Heart left ventricle (tissue), 16 donors: ENCODE results near the gene CENPVL1. TPM values are rescaled to one million over a fixed set of nuclear protein-coding genes. Genes with fewer than 3 reads are reported as not detected.

ENCODE experiments used
- ATAC-seq, 4 donors: fragments of 200-7000 bp; cut with Tn5 transposase; one replicate each; pipeline ENCODE4 v1.9.1; 2020 to 2022; ENCODE audit warnings: moderate library complexity in 4 of 4, mild to moderate bottlenecking in 3 of 4, moderate number of reproducible peaks in 1 of 4
- DNase-seq, 5 donors: peaks; one replicate each; pipeline ENCODE4 v3.0.0-alpha.2; 2020
- H3K27ac ChIP-seq, 12 donors: fragments of 200-600 bp; sonication (generic) in 4 of 12; one replicate each; pipeline versions ENCODE4 v1.5.0 to v1.8.0; 2016 to 2022; ENCODE audit warnings: mild to moderate bottlenecking in 2 of 12
- H3K27me3 ChIP-seq, 9 donors: fragments of 200-600 bp; sonication (generic) in 2 of 9; one replicate each; pipeline versions ENCODE4 v1.5.1 to v1.8.0; 2016 to 2022; ENCODE audit warnings: mild to moderate bottlenecking in 3 of 9
- H3K36me3 ChIP-seq, 9 donors: fragments of 200-600 bp; sonication (generic) in 2 of 9; one replicate each; pipeline versions ENCODE4 v1.5.0 to v1.8.0; 2018 to 2022; ENCODE audit warnings: mild to moderate bottlenecking in 2 of 9
- H3K4me1 ChIP-seq, 12 donors: fragments of 200-600 bp; sonication (generic) in 4 of 12; one replicate each; pipeline versions ENCODE4 v1.5.0 to v1.8.0; 2016 to 2022; ENCODE audit warnings: mild to moderate bottlenecking in 3 of 12
- H3K4me3 ChIP-seq, 12 donors: fragments of 200-600 bp; sonication (generic) in 4 of 12; one replicate each; pipeline versions ENCODE4 v1.5.0 to v1.8.0; 2017 to 2022; ENCODE audit warnings: mild to moderate bottlenecking in 9 of 12, moderate library complexity in 4 of 12
- H3K9me3 ChIP-seq, 12 donors: fragments of 200-600 bp; sonication (generic) in 4 of 12; one replicate each; pipeline versions ENCODE4 v1.5.0 to v1.8.0; 2016 to 2022; ENCODE audit warnings: mild to moderate bottlenecking in 1 of 12
- CTCF ChIP-seq, 12 donors: fragments of 200-600 bp; sonication (generic) in 4 of 12; IDR thresholded peaks; one replicate each; pipeline versions ENCODE4 v1.5.0 to v1.8.0; 2018 to 2022; ENCODE audit warnings: antibody characterized with exemption in 12 of 12, mild to moderate bottlenecking in 5 of 12
- POLR2A ChIP-seq, 2 donors: fragments of 450-650 bp; IDR thresholded peaks; one replicate each; pipeline ENCODE4 v1.6.1; 2017; ENCODE audit warnings: antibody characterized with exemption in 2 of 2, mild to moderate bottlenecking in 2 of 2, moderate library complexity in 2 of 2
- WGBS, 4 donors: extraction: QIAGEN DNeasy Blood & Tissue Kit in 2 of 4; methylation state at CpG; one replicate each; pipeline versions ENCODE4 v1.1.5 to v1.1.7; 2013 to 2018; 5-methylcytosine and 5-hydroxymethylcytosine counted together
- intact Hi-C, 10 donors: fragments of 100-400 bp; cut with DNase I; formaldehyde crosslinking; loops; one replicate each; pipeline versions ENCODE4 v1.11.1 to v1.14.2; 2022
- polyA plus RNA-seq, 2 donors: library from polyadenylated mRNA; stranded (reverse); fragments of 200-250 nt; gene quantifications; one replicate each; pipeline ENCODE4 v1.2.3, GENCODE V29; 2013
- total RNA-seq, 9 donors: library from RNA; depleted of rRNA in 2 of 9; stranded (reverse); fragments of >200 nt in 2 of 9; fragmentation: NEBNext Ultra II Directional in 3 of 9; extraction: Animal tissue kit (Norgen Biotek cat#: 25700) in 3 of 9; gene quantifications; one replicate each; pipeline versions ENCODE4 v1.1.0 to v1.2.4, GENCODE V29; 2016 to 2023
- donor health status: ischemic (EF 13 %, LVEDD 7.1; RV severe dilation, severe dysfunction).
- donor health status: healthy with polysubstance abuse.
- donor health status: DM: no; HTN: yes; CAD: no.
- donor health status: DM: no; HTN: no; CAD: no.
- donor health status: ischemic (EF 25% LVEDD 6.9; RV normal size, moderate dysfunction).
- donor health status: ischemic (EF 25% LVEDD 5.7; RV mildly dilated, moderate dysfunction).
- donor health status: healthy.
- donor health status: DM: yes; HTN: yes; CAD: no.
- donor health status: ischemic (EF 35%, LVEDD 5.7; RV mildly dilated, moderate dysfunction).
- donor health status: nonischemic (EF 11% LVEDD 7.7; RV severe dilation, severe dysfunction).
- donor health status: DM: yes; HTN: yes; CAD: no.
- donor health status: PGD.
- donor health status: ischemic (EF 29% LVEDD 5.4; RV normal size, mild dysfunction).
- donor health status: nonischemic (EF 23%, LVEDD 6.1; RV moderate dilation, normal function).

The CENPVL1 gene
- total and polyA plus RNA-seq, 11 donors, result not detected

- Histone ChIP-seq H3K36me3 (no peaks in the 10 kb centered on the region), H3K27ac (no peak overlapping the region), H3K27me3 (peaks cover 0 to 27% (median 0%) of the 10 kb centered on the region in 9 donors), H3K4me1 (no peaks in the 10 kb centered on the region), H3K9me3 (no peaks in the 10 kb centered on the region), H3K4me3 (no peak overlapping the region)
- intact Hi-C loops, result no loop called here
- no peak for TF ChIP-seq POLR2A (IDR thresholded peaks at IDR 0.05)
- no peak for TF ChIP-seq CTCF (IDR thresholded peaks at IDR 0.05)
- DNase-seq (no peak), ATAC-seq (no peak)
- WGBS, 4 donors, result 42 to 49% (median 48%) methylated on average over 6 of the region's 6 CpGs
Measured at GRCh38 chrX:51759055-51759839, 48.9 kb downstream of the CENPVL1 start.

- intact Hi-C loops, result no loop called here
- H3K4me3 ChIP-seq, result no peak overlapping the region
- DNase-seq (no peak), ATAC-seq (no peak)
- no peaks in the 10 kb centered on the region for H3K36me3 ChIP-seq
- H3K9me3 ChIP-seq, result peaks cover 0 to 2% (median 0%) of the 10 kb centered on the region in 12 donors
- H3K27ac ChIP-seq, result no peak overlapping the region
- no peaks in the 10 kb centered on the region for H3K4me1 ChIP-seq
- H3K27me3 ChIP-seq, result peaks cover 0 to 18% (median 0%) of the 10 kb centered on the region in 9 donors
- TF ChIP-seq POLR2A (IDR thresholded peaks at IDR 0.05) (no peak), CTCF (IDR thresholded peaks at IDR 0.05) (no peak)
- 65 to 81% (median 76%) methylated on average over 4 of the region's 4 CpGs for WGBS, 4 donors
Measured at GRCh38 chrX:51760657-51761056, 50.3 kb downstream of the CENPVL1 start.

Other genes starting within 250 kb of the CENPVL1 start
- under 1 TPM in 4 of 9 donors, not detected in 5; 0.11 to 0.32 (median 0.15) TPM for gene NUDT11, start 213.9 kb upstream of the CENPVL1 start, total RNA-seq
- under 1 TPM; 0.08 to 0.14 TPM for gene NUDT11, start 213.9 kb upstream of the CENPVL1 start, polyA plus RNA-seq
- gene CENPVL3, start 91.6 kb upstream of the CENPVL1 start, total RNA-seq, result not detected
- gene CENPVL3, start 91.6 kb upstream of the CENPVL1 start, polyA plus RNA-seq, result not detected
- not detected for gene CENPVL2, start 27.7 kb upstream of the CENPVL1 start, total RNA-seq
- gene CENPVL2, start 27.7 kb upstream of the CENPVL1 start, polyA plus RNA-seq, result not detected
- gene GSPT2, start 32.9 kb downstream of the CENPVL1 start, total RNA-seq, result 10 to 100 TPM in 3 of 9 donors, 1 to 10 TPM in 6; 5.8 to 11.8 (median 9.3) TPM
- 1 to 10 TPM; 2.8 to 7.3 TPM for gene GSPT2, start 32.9 kb downstream of the CENPVL1 start, polyA plus RNA-seq
- 10 to 100 TPM; 60.0 to 97.1 (median 71.9) TPM for gene MAGED1, start 183.1 kb downstream of the CENPVL1 start, total RNA-seq
- 10 to 100 TPM; 19.2 to 38.9 TPM for gene MAGED1, start 183.1 kb downstream of the CENPVL1 start, polyA plus RNA-seq